ENCODE measurements around the gene CLDN4. TPM values are rescaled to one million over a fixed set of nuclear protein-coding genes. Genes with fewer than 3 reads are reported as not detected.

Gene CLDN4
- total RNA-seq, 4 donors from 2014 or later: 208 to 533 (median 298) TPM

- TF ChIP-seq POLR2A (IDR thresholded peaks at IDR 0.05): no peak
- no peak for TF ChIP-seq CTCF (IDR thresholded peaks at IDR 0.05)
- 67 to 68% methylated on average over 10 of the region's 10 CpGs for WGBS, 2 donors
- intact Hi-C loops (cut with DNase I; ENCODE audit: low total_unique reads): no loop called here
- DNase-seq (ENCODE audit: low spot score in 2 of 2): peak in 1 of 2 donors; percentile 32
- no peak overlapping the region for H3K4me3 ChIP-seq (ENCODE audit: low read depth, poor library complexity, severe bottlenecking)
These were observed 31.3 kb upstream of the CLDN4 start for GRCh38 chr7:73799282-73800141.

GRCh38 chr7:73801577-73801976, 29.2 kb upstream of the CLDN4 start:
- WGBS, 2 donors: 42 to 60% methylated on average over 1 of the region's 1 CpG
- no peak for DNase-seq (ENCODE audit: low spot score in 2 of 2)
- TF ChIP-seq POLR2A (IDR thresholded peaks at IDR 0.05) (no peak), CTCF (IDR thresholded peaks at IDR 0.05) (no peak)
- intact Hi-C loops (cut with DNase I; ENCODE audit: low total_unique reads): no loop called here
- no peak overlapping the region for H3K4me3 ChIP-seq (ENCODE audit: low read depth, poor library complexity, severe bottlenecking)

- intact Hi-C loops (cut with DNase I; ENCODE audit: low total_unique reads): no loop called here
- 71 to 84% methylated on average over 4 of the region's 4 CpGs for WGBS, 2 donors
- no peak overlapping the region for H3K4me3 ChIP-seq (ENCODE audit: low read depth, poor library complexity, severe bottlenecking)
- DNase-seq (ENCODE audit: low spot score in 2 of 2): peak in 1 of 2 donors; percentile 17
- TF ChIP-seq POLR2A (IDR thresholded peaks at IDR 0.05): no peak
- TF ChIP-seq CTCF (IDR thresholded peaks at IDR 0.05): no peak
These were observed 28.3 kb upstream of the CLDN4 start for GRCh38 chr7:73802459-73802858.

- no peak for TF ChIP-seq POLR2A (IDR thresholded peaks at IDR 0.05)
- no peak for TF ChIP-seq CTCF (IDR thresholded peaks at IDR 0.05)
- intact Hi-C loops (cut with DNase I; ENCODE audit: low total_unique reads): no loop called here
- whole genome bisulfite sequencing, 2 donors: 57 to 63% methylated on average over 18 to 20 of the region's 21 CpGs
- H3K4me3 ChIP-seq (ENCODE audit: low read depth, poor library complexity, severe bottlenecking): no peak overlapping the region
- DNase-seq (ENCODE audit: low spot score in 2 of 2): peak in 1 of 2 donors; percentile 85
These were observed 21.3 kb upstream of the CLDN4 start for GRCh38 chr7:73809467-73809951.

- 49 to 59% methylated on average over 4 of the region's 4 CpGs for whole genome bisulfite sequencing, 2 donors
- intact Hi-C loops (cut with DNase I; ENCODE audit: low total_unique reads): no loop called here
- DNase-seq (ENCODE audit: low spot score in 2 of 2): no peak
- TF ChIP-seq POLR2A (IDR thresholded peaks at IDR 0.05) (no peak), CTCF (IDR thresholded peaks at IDR 0.05) (no peak)
- no peak overlapping the region for H3K4me3 ChIP-seq (ENCODE audit: low read depth, poor library complexity, severe bottlenecking)
These were observed 19.8 kb upstream of the CLDN4 start for GRCh38 chr7:73810998-73811360.

All from lower leg skin (tissue), 4 donors.